Endodermal cell (in vitro differentiated cells): Measurements from ENCODE around the gene ZNF423. TPM values are rescaled to one million over a fixed set of nuclear protein-coding genes. Genes with fewer than 3 reads are reported as not detected.

Source experiments
- DNase-seq: peaks from one replicate; pipeline ENCODE4 v3.0.0-alpha.2; 2017
- H3K27ac ChIP-seq: 2 replicates; pipeline ENCODE4 v1.5.1; 2013; ENCODE audit warnings: mild to moderate bottlenecking, low read depth, low read length, moderate library complexity
- H3K27me3 ChIP-seq: 2 replicates; pipeline ENCODE4 v1.6.1; 2013; ENCODE audit warnings: mild to moderate bottlenecking, low read length, moderate library complexity; ENCODE audit not compliant: insufficient read depth, control insufficient read depth, poor library complexity, severe bottlenecking
- H3K36me3 ChIP-seq: 2 replicates; pipeline ENCODE4 v1.7.0; 2013; ENCODE audit warnings: mild to moderate bottlenecking, low read length, moderate library complexity; ENCODE audit not compliant: control insufficient read depth, insufficient read depth
- H3K4me1 ChIP-seq: one replicate; pipeline ENCODE4 v1.7.0; 2013; ENCODE audit warnings: low read length; ENCODE audit not compliant: control insufficient read depth, insufficient read depth
- H3K4me3 ChIP-seq: 2 replicates; pipeline ENCODE4 v1.5.1; 2013; ENCODE audit warnings: mild to moderate bottlenecking, low read length, moderate library complexity
- H3K9ac ChIP-seq: 2 replicates; pipeline ENCODE4 v1.6.1; 2013; ENCODE audit warnings: mild to moderate bottlenecking, low read length, moderate library complexity; ENCODE audit not compliant: poor library complexity, severe bottlenecking; ENCODE audit errors: extremely low read depth
- H3K9me3 ChIP-seq: 2 replicates; pipeline ENCODE4 v1.6.1; 2013; ENCODE audit warnings: mild to moderate bottlenecking, low read length, moderate library complexity; ENCODE audit not compliant: control insufficient read depth
- H3K27ac Mint-ChIP-seq: 2 replicates; pipeline ENCODE4 v1.8.0; 2020; ENCODE audit warnings: mixed read lengths
- H3K27me3 Mint-ChIP-seq: 2 replicates; pipeline ENCODE4 v1.8.0; 2021; ENCODE audit warnings: mild to moderate bottlenecking, mixed read lengths; ENCODE audit not compliant: insufficient read depth
- H3K36me3 Mint-ChIP-seq: 2 replicates; pipeline ENCODE4 v1.8.0; 2020; ENCODE audit warnings: low read depth, mixed read lengths
- H3K4me1 Mint-ChIP-seq: 2 replicates; pipeline ENCODE4 v1.8.0; 2020; ENCODE audit warnings: mixed read lengths
- H3K4me3 Mint-ChIP-seq: 2 replicates; pipeline ENCODE4 v1.8.0; 2020; ENCODE audit warnings: mild to moderate bottlenecking, moderate library complexity, mixed read lengths
- H3K9me3 Mint-ChIP-seq: 2 replicates; pipeline ENCODE4 v1.8.0; 2020; ENCODE audit warnings: mild to moderate bottlenecking, mixed read lengths
- CTCF ChIP-seq: fragments of 200-600 bp; sonication (generic); conservative IDR thresholded peaks from 2 replicates; pipeline ENCODE4 v1.5.0; 2021; ENCODE audit warnings: antibody characterized with exemption, mild to moderate bottlenecking
- WGBS, 2 experiments: methylation state at CpG; one replicate each; pipeline versions ENCODE4 v1.1.5 to v1.1.7; 2013; ENCODE audit warnings: missing lambda C conversion rate in 2 of 2, mixed read lengths in 1 of 2; ENCODE audit not compliant: insufficient coverage in 1 of 2, insufficient read length in 1 of 2; 5-methylcytosine and 5-hydroxymethylcytosine counted together
- total RNA-seq, 2 donors: library from RNA; stranded (reverse); fragmentation: NEBNext Ultra II Directional in 1 of 2; extraction: Animal tissue kit (Norgen Biotek cat#: 25700) in 1 of 2; gene quantifications; 2 replicates in 1 of 2; 3 replicates in 1 of 2; pipeline ENCODE4 v1.2.1, GENCODE V29; 2021

Gene ZNF423
- total RNA-seq, 2 donors from 2014 or later = 30.3 to 41.9 TPM

GRCh38 chr16:49625311-49626065 is 230.4 kb downstream of the ZNF423 start:
- no peaks in the 10 kb centered on the region for H3K4me1 ChIP-seq
- H3K27ac ChIP-seq = no peak overlapping the region
- peaks cover 4% of the 10 kb centered on the region for H3K36me3 ChIP-seq
- Mint-ChIP-seq H3K4me1 (peaks cover 4% of the 10 kb centered on the region), H3K9me3 (no peaks in the 10 kb centered on the region), H3K4me3 (no peak overlapping the region), H3K27ac (no peak overlapping the region), H3K36me3 (peaks cover 7% of the 10 kb centered on the region), H3K27me3 (no peaks in the 10 kb centered on the region)
- TF ChIP-seq CTCF = no peak
- H3K4me3 ChIP-seq = no peak overlapping the region
- peak; percentile 5 for DNase-seq
- H3K9ac ChIP-seq = no peak overlapping the region
- H3K27me3 ChIP-seq = no peaks in the 10 kb centered on the region
- H3K9me3 ChIP-seq = peaks cover 14% of the 10 kb centered on the region
- 94 to 100% methylated on average over 2 to 3 of the region's 3 CpGs for WGBS, 2 experiments

GRCh38 chr16:49623501-49624266 is 232.2 kb downstream of the ZNF423 start:
- DNase-seq = peak; percentile 24

More at GRCh38 chr16:49623501-49624266, 232.2 kb downstream of the ZNF423 start:
- Histone ChIP-seq H3K4me1 (no peaks in the 10 kb centered on the region), H3K9ac (no peak overlapping the region), H3K27ac (no peak overlapping the region), H3K9me3 (peaks cover 3% of the 10 kb centered on the region), H3K27me3 (no peaks in the 10 kb centered on the region), H3K36me3 (peaks cover 4% of the 10 kb centered on the region), H3K4me3 (no peak overlapping the region)
- Mint-ChIP-seq H3K27ac (no peak overlapping the region), H3K27me3 (no peaks in the 10 kb centered on the region), H3K9me3 (no peaks in the 10 kb centered on the region), H3K36me3 (peaks cover 7% of the 10 kb centered on the region), H3K4me1 (peaks cover 4% of the 10 kb centered on the region), H3K4me3 (no peak overlapping the region)
- 79 to 85% methylated on average over 3 to 7 of the region's 8 CpGs for WGBS, 2 experiments
- TF ChIP-seq CTCF = no peak
